ENCODE results near the gene GPSM3. TPM values are rescaled to one million over a fixed set of nuclear protein-coding genes. Genes with fewer than 3 reads are reported as not detected.
"Not testable (repeated sequence)": the region's sequence is repeated elsewhere in the genome, so short reads cannot be mapped to it uniquely, and the experiment has no call there.

The GPSM3 gene
- total RNA-seq, 1 experiment from 2014 or later, result 5.4 TPM

GRCh38 chr6:32190911-32191677 lies 1.3 kb downstream of the GPSM3 start:
- in situ Hi-C loops (cut with HindIII; ENCODE audit: low pct_unique_long_range_greater_than_20kb, low sequenced_read_pairs), result no loop called here
- DNase-seq (ENCODE audit: low read depth, low spot score), result no peak

DNA sequence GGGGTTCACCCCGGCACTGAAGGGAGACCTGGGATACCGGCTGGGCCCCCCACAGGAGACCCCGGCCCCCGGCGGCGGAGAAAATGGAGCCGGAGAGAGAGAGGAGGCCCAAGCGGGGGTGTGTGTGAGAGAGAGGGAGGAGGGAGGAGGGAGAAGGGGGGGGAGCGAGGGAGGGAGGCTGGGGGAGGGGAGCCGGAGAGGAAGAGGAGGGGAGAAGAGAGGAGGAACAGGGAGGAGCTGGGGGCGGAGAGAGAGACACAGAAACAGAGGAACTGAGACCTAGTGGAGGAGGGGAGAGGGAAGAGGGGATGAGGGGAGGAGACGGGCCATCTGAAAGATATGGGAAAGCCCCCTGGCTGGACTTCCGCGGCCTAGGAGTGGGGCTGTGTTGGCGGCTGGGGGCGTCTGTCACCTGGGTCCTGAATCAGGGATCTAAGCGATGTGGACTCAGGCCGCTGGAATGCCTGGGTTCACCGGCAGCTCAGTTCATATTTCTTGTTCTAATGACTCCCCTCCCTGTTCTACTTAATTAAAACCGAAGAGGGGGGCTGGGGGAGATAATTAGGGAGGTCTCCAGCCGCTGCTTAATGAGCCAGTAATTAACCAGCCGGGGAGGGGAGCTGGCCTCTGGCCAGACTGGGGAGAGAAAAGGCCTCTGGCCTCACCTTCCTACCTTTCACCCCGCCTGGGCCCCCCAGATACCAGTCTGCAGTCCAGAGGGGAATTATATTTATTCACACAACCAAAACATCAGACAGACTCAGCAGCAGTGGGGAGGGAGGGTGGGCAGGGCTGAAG lies 2.2 kb downstream of the GPSM3 start, which contains the start of gene PBX2:
Gene PBX2, minus strand, starts transcription at position 149 of the 798 bp plus-strand sequence. CDS start 287 bp downstream, outside the sequence.
- in situ Hi-C loops (cut with HindIII; ENCODE audit: low pct_unique_long_range_greater_than_20kb, low sequenced_read_pairs), result no loop called here

DNA sequence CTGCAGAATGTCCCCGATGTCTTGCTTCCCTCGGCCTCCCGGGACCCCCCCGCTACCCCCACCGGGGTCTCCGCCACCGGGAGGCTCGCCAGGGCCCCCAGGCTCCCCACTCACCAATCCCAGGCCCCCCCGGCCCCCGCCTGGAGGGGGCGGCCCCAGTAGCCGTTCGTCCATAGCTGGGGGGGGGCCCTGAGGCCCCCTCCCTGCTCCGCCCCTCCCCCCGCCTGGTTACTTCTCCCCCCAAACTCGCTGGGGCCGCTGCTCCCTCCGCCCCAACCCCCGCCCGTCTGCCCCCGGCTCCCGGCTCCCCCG lies 2.7 kb downstream of the GPSM3 start:
- DNase-seq (ENCODE audit: low read depth, low spot score), result no peak
- in situ Hi-C loops (cut with HindIII; ENCODE audit: low pct_unique_long_range_greater_than_20kb, low sequenced_read_pairs), result no loop called here

More for the DNA sequence above, 2.2 kb downstream of the GPSM3 start, which contains the start of gene PBX2:
- DNase-seq (ENCODE audit: low read depth, low spot score), result peak; percentile 84

- in situ Hi-C loops (cut with HindIII; ENCODE audit: low pct_unique_long_range_greater_than_20kb, low sequenced_read_pairs), result no loop called here
- DNase-seq (ENCODE audit: low read depth, low spot score), result no peak
These were observed 3.2 kb downstream of the GPSM3 start for GRCh38 chr6:32189069-32189741.

GRCh38 chr6:32188381-32189068 lies 3.9 kb downstream of the GPSM3 start:
- DNase-seq (ENCODE audit: low read depth, low spot score), result no peak
- in situ Hi-C loops (cut with HindIII; ENCODE audit: low pct_unique_long_range_greater_than_20kb, low sequenced_read_pairs), result no loop called here

- in situ Hi-C loops (cut with HindIII; ENCODE audit: low pct_unique_long_range_greater_than_20kb, low sequenced_read_pairs); DNase-seq (ENCODE audit: low read depth, low spot score): not testable (repeated sequence)
These were observed 4.6 kb downstream of the GPSM3 start for GRCh38 chr6:32187725-32188380.

GRCh38 chr6:32187009-32187709 lies 5.3 kb downstream of the GPSM3 start:
- DNase-seq (ENCODE audit: low read depth, low spot score), result no peak
- in situ Hi-C loops (cut with HindIII; ENCODE audit: low pct_unique_long_range_greater_than_20kb, low sequenced_read_pairs), result no loop called here

GRCh38 chr6:32186151-32186840 lies 6.1 kb downstream of the GPSM3 start:
- DNase-seq (ENCODE audit: low read depth, low spot score); in situ Hi-C loops (cut with HindIII; ENCODE audit: low pct_unique_long_range_greater_than_20kb, low sequenced_read_pairs): not testable (repeated sequence)

GRCh38 chr6:32185681-32186131 lies 6.7 kb downstream of the GPSM3 start:
- in situ Hi-C loops (cut with HindIII; ENCODE audit: low pct_unique_long_range_greater_than_20kb, low sequenced_read_pairs), result not testable (repeated sequence)
- peak; percentile 86 for DNase-seq (ENCODE audit: low read depth, low spot score)

DNA sequence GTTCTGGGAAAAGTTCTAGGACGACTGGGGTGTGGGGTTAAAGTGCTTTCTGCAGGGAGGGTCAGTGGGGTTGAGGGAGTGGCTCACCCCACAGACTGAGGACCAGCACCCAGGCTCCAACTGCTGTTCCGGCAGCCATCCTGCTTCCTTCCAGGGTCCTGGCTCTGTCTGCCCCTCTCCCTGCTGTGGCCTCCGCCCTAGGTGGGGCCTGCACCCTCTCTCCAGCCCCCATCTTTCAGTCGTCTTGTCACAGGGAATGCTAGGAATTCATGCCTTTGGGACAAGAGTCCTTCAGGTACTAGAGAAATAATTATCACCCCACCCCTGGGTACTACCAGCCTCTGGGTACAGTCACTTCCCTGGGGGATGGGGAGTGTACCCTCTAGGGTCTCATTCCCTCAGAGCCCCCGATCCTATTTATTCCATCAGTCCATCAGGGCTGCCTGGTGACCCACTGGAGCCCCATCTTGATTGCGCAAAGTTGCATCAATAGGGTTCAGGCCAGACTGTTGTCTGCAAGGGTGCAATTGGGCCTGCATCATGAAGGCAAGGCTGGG lies 8.3 kb downstream of the GPSM3 start, which contains the start of gene AGER:
Gene AGER, minus strand, starts transcription at position 170 of the 557 bp plus-strand sequence. Its CDS starts 31 bp downstream, at position 139.
- in situ Hi-C loops (cut with HindIII; ENCODE audit: low pct_unique_long_range_greater_than_20kb, low sequenced_read_pairs), result no loop called here
- DNase-seq (ENCODE audit: low read depth, low spot score), result no peak

- DNase-seq (ENCODE audit: low read depth, low spot score), result no peak
- in situ Hi-C loops (cut with HindIII; ENCODE audit: low pct_unique_long_range_greater_than_20kb, low sequenced_read_pairs), result no loop called here
These were observed 8.9 kb downstream of the GPSM3 start for GRCh38 chr6:32183483-32184083.

DNA sequence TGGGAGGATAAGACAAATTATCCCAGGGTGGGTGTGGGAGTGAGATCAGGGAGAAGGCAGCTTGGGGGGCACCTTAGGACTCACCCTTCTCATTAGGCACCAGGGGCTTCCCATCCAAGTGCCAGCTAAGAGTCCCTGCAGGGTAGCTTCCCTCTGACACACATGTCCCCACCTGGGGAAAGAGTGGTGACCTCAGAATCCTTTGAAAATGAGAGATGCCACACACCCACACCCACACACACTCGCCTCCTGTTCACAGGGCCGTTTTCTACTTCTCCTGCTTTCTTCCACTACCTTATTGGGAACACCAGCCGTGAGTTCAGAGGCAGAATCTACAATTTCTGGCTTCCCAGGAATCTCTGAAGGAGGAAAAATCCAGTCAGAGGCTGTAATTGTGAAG lies 9.4 kb downstream of the GPSM3 start:
- in situ Hi-C loops (cut with HindIII; ENCODE audit: low pct_unique_long_range_greater_than_20kb, low sequenced_read_pairs), result no loop called here
- DNase-seq (ENCODE audit: low read depth, low spot score), result no peak

DNA sequence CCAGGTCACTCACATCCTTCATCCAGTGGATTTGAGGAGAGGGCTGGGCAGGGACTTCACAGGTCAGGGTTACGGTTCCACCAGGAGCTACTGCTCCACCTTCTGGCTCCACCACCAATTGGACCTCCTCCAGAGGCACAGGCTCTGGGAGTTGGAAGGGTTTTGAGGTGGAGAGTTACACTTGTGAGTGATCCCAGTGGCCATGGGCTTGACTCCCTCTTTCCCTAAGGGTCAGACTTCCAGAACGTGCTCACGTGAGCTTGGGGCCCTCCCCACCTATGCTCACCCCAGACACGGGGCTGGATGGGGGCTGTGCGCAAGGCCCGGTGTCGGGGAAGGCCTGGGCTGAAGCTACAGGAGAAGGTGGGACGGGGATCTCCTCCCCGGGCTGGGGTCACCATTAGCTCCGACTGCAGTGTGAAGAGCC lies 9.9 kb downstream of the GPSM3 start:
- in situ Hi-C loops (cut with HindIII; ENCODE audit: low pct_unique_long_range_greater_than_20kb, low sequenced_read_pairs), result no loop called here
- no peak for DNase-seq (ENCODE audit: low read depth, low spot score)

GRCh38 chr6:32181915-32182529 lies 10.4 kb downstream of the GPSM3 start:
- in situ Hi-C loops (cut with HindIII; ENCODE audit: low pct_unique_long_range_greater_than_20kb, low sequenced_read_pairs), result no loop called here
- no peak for DNase-seq (ENCODE audit: low read depth, low spot score)

DNA sequence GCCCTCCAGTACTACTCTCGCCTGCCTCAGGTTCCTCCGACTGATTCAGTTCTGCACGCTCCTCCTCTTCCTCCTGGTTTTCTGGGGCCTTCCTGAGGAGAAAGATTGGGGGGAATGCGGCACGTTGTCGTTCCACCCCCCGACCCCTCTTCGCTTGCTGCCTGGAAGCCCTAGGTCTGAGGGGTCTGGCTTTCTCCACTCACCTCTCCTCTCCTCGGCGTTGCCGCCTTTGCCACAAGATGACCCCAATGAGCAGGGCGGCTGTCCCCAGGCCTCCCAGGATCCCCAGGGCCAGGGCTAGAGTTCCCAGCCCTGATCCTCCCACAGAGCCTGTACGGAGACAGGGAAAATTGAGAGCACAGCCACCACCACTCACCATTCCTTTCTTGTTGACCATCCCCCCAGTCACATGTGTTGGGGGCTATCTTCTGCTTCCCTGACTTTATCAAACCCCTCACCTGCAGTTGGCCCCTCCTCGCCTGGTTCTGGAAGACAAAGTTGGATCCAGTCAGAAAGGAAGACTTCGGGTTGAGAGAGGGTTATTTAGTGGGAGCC lies 11.2 kb downstream of the GPSM3 start:
- in situ Hi-C loops (cut with HindIII; ENCODE audit: low pct_unique_long_range_greater_than_20kb, low sequenced_read_pairs), result no loop called here
- no peak for DNase-seq (ENCODE audit: low read depth, low spot score)
